Endothelial cell of umbilical vein (primary cell): ENCODE results near the gene CHAC1. TPM values are rescaled to one million over a fixed set of nuclear protein-coding genes. Genes with fewer than 3 reads are reported as not detected.

Experiments used
- BruUV-seq: library from RNA; stranded (reverse); fragments of 400-500 nt; replicated peaks from 2 replicates; lab custom pipeline; 2021; lab: Mats Ljungman, UMichigan
- CTCF ChIA-PET: fragments of 300-600, 350-600 bp; sonication (Branson Sonifier 250); formaldehyde crosslinking; loops from one replicate; lab custom pipeline; 2021; ENCODE audit warnings: antibody characterized with exemption, inconsistent platforms; lab: Charles Lee
- POLR2A ChIA-PET: fragments of 300-600, 350-600 bp; sonication (Branson Sonifier 250); formaldehyde crosslinking; loops from one replicate; lab custom pipeline; 2021; ENCODE audit warnings: antibody characterized with exemption, inconsistent platforms; lab: Charles Lee
- DNase-seq: peaks from one replicate; pipeline ENCODE4 v3.0.0-alpha.2; 2011; ENCODE audit warnings: low read depth, low spot score
- FAIRE-seq: peaks from 2 replicates; lab custom pipeline; 2011; peaks lifted over from hg19 to GRCh38; lab: Jason Lieb, UNC
- H2AFZ ChIP-seq: 2 replicates; pipeline ENCODE4 v1.6.0; 2012; ENCODE audit warnings: low read depth, low read length, control low read depth, inconsistent platforms
- H3K27ac ChIP-seq: 2 replicates; pipeline ENCODE4 v1.5.1; 2011; ENCODE audit warnings: low read depth, mild to moderate bottlenecking, control low read depth, low read length, moderate library complexity; ENCODE audit not compliant: insufficient read depth
- H3K27me3 ChIP-seq, 2 experiments: 2 replicates each; pipeline versions ENCODE4 v1.6.0 to v1.6.1; 2011; ENCODE audit warnings: low read length in 2 of 2, mixed read lengths in 1 of 2; ENCODE audit not compliant: control insufficient read depth in 2 of 2, insufficient read depth in 2 of 2
- H3K36me3 ChIP-seq, 2 experiments: 2 replicates in 1 of 2; 3 replicates in 1 of 2; pipeline ENCODE4 v1.5.1; 2011; ENCODE audit warnings: low read length in 2 of 2, mild to moderate bottlenecking in 1 of 2, moderate library complexity in 1 of 2; ENCODE audit not compliant: control insufficient read depth in 2 of 2, insufficient read depth in 2 of 2; ENCODE audit errors: extremely low read depth in 1 of 2
- H3K4me1 ChIP-seq: 3 replicates; pipeline ENCODE4 v1.5.1; 2011; ENCODE audit warnings: mild to moderate bottlenecking, low read length; ENCODE audit not compliant: control insufficient read depth, insufficient read depth; ENCODE audit errors: extremely low read depth
- H3K4me2 ChIP-seq: 2 replicates; pipeline ENCODE4 v1.6.1; 2011; ENCODE audit warnings: low read length, control low read depth, mixed read lengths; ENCODE audit not compliant: insufficient read depth
- H3K4me3 ChIP-seq, 3 experiments: fragments of 200-600 bp in 1 of 3; sonication (generic), shearing (Covaris generic) in 1 of 3; replicated peaks in 1 of 3; 2 replicates each; pipeline ENCODE4 v1.5.1; 2011 to 2016; ENCODE audit warnings: control low read depth in 3 of 3, low read length in 3 of 3, mild to moderate bottlenecking in 2 of 3, inconsistent platforms in 1 of 3, low read depth in 1 of 3, moderate library complexity in 1 of 3; ENCODE audit not compliant: insufficient read depth in 1 of 3
- H3K79me2 ChIP-seq: 2 replicates; pipeline ENCODE4 v1.6.0; 2012; ENCODE audit warnings: low read length, inconsistent platforms; ENCODE audit not compliant: control insufficient read depth, insufficient read depth
- H3K9ac ChIP-seq: replicated peaks from 2 replicates; pipeline ENCODE3; 2011; ENCODE audit warnings: low read length, control low read depth; ENCODE audit not compliant: insufficient read depth; ENCODE audit errors: extremely low read depth
- H3K9me1 ChIP-seq: replicated peaks from 3 replicates; pipeline ENCODE4 v1.6.0; 2011; ENCODE audit warnings: mild to moderate bottlenecking, low read length; ENCODE audit not compliant: control insufficient read depth, insufficient read depth; ENCODE audit errors: extremely low read depth
- H3K9me3 ChIP-seq: replicated peaks from 2 replicates; pipeline ENCODE4 v1.5.1; 2012; ENCODE audit warnings: low read length, inconsistent platforms; ENCODE audit not compliant: control insufficient read depth, insufficient read depth
- H4K20me1 ChIP-seq: replicated peaks from 2 replicates; pipeline ENCODE3; 2011; ENCODE audit warnings: mild to moderate bottlenecking, low read length; ENCODE audit not compliant: control insufficient read depth, insufficient read depth; ENCODE audit errors: extremely low read depth
- EZH2 ChIP-seq: IDR thresholded peaks from 2 replicates; pipeline ENCODE4 v1.6.1; 2012; ENCODE audit warnings: borderline replicate concordance, low read depth, mild to moderate bottlenecking, moderate library complexity, low read length, inconsistent platforms; ENCODE audit not compliant: severe bottlenecking
- FOS ChIP-seq: IDR thresholded peaks from 2 replicates; pipeline ENCODE4 v1.6.1; 2011; ENCODE audit warnings: mild to moderate bottlenecking, low read length, moderate library complexity, borderline replicate concordance; ENCODE audit not compliant: insufficient read depth
- GATA2 ChIP-seq: IDR thresholded peaks from 2 replicates; pipeline ENCODE4 v1.7.0; 2011; ENCODE audit warnings: low read depth, mild to moderate bottlenecking, moderate library complexity, mixed read lengths, low read length; ENCODE audit not compliant: insufficient read length, insufficient read depth
- JUN ChIP-seq: IDR thresholded peaks from 2 replicates; pipeline ENCODE4 v1.6.1; 2011; ENCODE audit warnings: borderline replicate concordance, low read depth; ENCODE audit not compliant: insufficient read length, insufficient read depth
- MYC ChIP-seq: IDR thresholded peaks from one replicate; pipeline ENCODE4 v1.6.1; 2011; ENCODE audit warnings: mild to moderate bottlenecking, low read depth, low read length
- POLR2A ChIP-seq: IDR thresholded peaks from 2 replicates; pipeline ENCODE4 v1.6.1; 2012; ENCODE audit warnings: low read depth, mild to moderate bottlenecking, control low read depth, low read length
- POLR2AphosphoS5 ChIP-seq: IDR thresholded peaks from 2 replicates; pipeline ENCODE4 v1.6.1; 2012; ENCODE audit warnings: low read depth, mild to moderate bottlenecking, control low read depth, low read length, moderate library complexity; ENCODE audit not compliant: insufficient read depth
- dilution Hi-C: fragments of 300-500 bp; cut with MboI; formaldehyde crosslinking; loops from one replicate; pipeline ENCODE4 v1.15.0; 2019; ENCODE audit warnings: low sequenced_read_pairs; ENCODE audit not compliant: extremely low pct_ligation_motif_present
- intact Hi-C: fragments of 100-400 bp; cut with micrococcal nuclease; formaldehyde crosslinking; loops from one replicate; pipeline ENCODE4 v1.10.0; 2022
- polyA plus RNA-seq, 4 experiments: library from polyadenylated mRNA; depleted of rRNA in 3 of 4; stranded (reverse) in 3 of 4; unstranded in 1 of 4; fragments of >200 nt; gene quantifications; 2 replicates each; pipeline versions ENCODE4 v1.2.1 to v1.2.3, GENCODE V29; 2011 to 2012; ENCODE audit warnings: missing spikeins in 1 of 4
- total RNA-seq: library from RNA; stranded (reverse); gene quantifications from 2 replicates; pipeline ENCODE4 v1.2.3, GENCODE V29; 2021
- TF ChIP-seq, protein P1 (sequence below), 2 donors: IDR thresholded peaks; 1 replicate in 1 of 2; 2 replicates in 1 of 2; pipeline ENCODE4 v1.5.1; 2011; ENCODE audit warnings: low read length in 2 of 2, mild to moderate bottlenecking in 2 of 2, moderate library complexity in 2 of 2, control low read depth in 1 of 2, inconsistent platforms in 1 of 2, low read depth in 1 of 2; ENCODE audit not compliant: insufficient read depth in 1 of 2; ENCODE audit errors: extremely low read depth in 1 of 2
- TF ChIP-seq, protein P2 (sequence below): IDR thresholded peaks from 2 replicates; pipeline ENCODE4 v1.6.1; 2011; ENCODE audit not compliant: insufficient read depth, insufficient read length

The CHAC1 gene
- total and polyA plus RNA-seq, 2 donors (not counting 3 experiments of a cell fraction or from before 2014, with no cell fraction given): 4.6 to 25.7 TPM

DNA sequence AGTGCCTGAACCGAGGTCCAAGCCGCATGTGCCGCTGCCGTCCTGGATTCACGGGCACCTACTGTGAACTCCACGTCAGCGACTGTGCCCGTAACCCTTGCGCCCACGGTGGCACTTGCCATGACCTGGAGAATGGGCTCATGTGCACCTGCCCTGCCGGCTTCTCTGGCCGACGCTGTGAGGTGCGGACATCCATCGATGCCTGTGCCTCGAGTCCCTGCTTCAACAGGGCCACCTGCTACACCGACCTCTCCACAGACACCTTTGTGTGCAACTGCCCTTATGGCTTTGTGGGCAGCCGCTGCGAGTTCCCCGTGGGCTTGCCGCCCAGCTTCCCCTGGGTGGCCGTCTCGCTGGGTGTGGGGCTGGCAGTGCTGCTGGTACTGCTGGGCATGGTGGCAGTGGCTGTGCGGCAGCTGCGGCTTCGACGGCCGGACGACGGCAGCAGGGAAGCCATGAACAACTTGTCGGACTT lies 17.0 kb upstream of the CHAC1 start:
- H3K9ac ChIP-seq: no peak overlapping the region
- dilution Hi-C loops (no loop called here), intact Hi-C loops (no loop called here)
- H3K4me1 ChIP-seq: peaks cover 23% of the 10 kb centered on the region
- DNase-seq (no peak), FAIRE-seq (no peak)
- H4K20me1 ChIP-seq: no peaks in the 10 kb centered on the region
- H3K27me3 ChIP-seq: no peaks in the 10 kb centered on the region
- no peak overlapping the region for H2AFZ ChIP-seq
- no TSS peak for BruUV-seq
- H3K79me2 ChIP-seq: no peaks in the 10 kb centered on the region
- TF ChIP-seq, protein P1, sequence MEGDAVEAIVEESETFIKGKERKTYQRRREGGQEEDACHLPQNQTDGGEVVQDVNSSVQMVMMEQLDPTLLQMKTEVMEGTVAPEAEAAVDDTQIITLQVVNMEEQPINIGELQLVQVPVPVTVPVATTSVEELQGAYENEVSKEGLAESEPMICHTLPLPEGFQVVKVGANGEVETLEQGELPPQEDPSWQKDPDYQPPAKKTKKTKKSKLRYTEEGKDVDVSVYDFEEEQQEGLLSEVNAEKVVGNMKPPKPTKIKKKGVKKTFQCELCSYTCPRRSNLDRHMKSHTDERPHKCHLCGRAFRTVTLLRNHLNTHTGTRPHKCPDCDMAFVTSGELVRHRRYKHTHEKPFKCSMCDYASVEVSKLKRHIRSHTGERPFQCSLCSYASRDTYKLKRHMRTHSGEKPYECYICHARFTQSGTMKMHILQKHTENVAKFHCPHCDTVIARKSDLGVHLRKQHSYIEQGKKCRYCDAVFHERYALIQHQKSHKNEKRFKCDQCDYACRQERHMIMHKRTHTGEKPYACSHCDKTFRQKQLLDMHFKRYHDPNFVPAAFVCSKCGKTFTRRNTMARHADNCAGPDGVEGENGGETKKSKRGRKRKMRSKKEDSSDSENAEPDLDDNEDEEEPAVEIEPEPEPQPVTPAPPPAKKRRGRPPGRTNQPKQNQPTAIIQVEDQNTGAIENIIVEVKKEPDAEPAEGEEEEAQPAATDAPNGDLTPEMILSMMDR (IDR thresholded peaks at IDR 0.05; ENCODE audit: extremely low read depth in 1 of 2, insufficient read depth in 1 of 2, low read depth in 1 of 2, low read length in 2 of 2): no peak
- TF ChIP-seq, protein P2, sequence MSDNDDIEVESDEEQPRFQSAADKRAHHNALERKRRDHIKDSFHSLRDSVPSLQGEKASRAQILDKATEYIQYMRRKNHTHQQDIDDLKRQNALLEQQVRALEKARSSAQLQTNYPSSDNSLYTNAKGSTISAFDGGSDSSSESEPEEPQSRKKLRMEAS: no peak
- TF ChIP-seq MYC: no peak
- no peak for TF ChIP-seq GATA2
- no peak for TF ChIP-seq JUN
- TF ChIP-seq POLR2AphosphoS5: no peak
- no peak for TF ChIP-seq POLR2A
- no peak for TF ChIP-seq EZH2
- TF ChIP-seq FOS: no peak
- peaks cover 0 to 52% of the 10 kb centered on the region in 2 experiments for H3K36me3 ChIP-seq
- H3K4me3 ChIP-seq: no peak overlapping the region
- no peaks in the 10 kb centered on the region for H3K9me3 ChIP-seq
- no peaks in the 10 kb centered on the region for H3K9me1 ChIP-seq
- ChIA-PET POLR2A (no interaction called here), CTCF (interaction anchor here (0.5 to 1.5 kb wide), 2 partner anchors 21 to 252 kb away, joined by 3 to 4 read pairs; no protein-coding TSS in a partner anchor)
- no peak overlapping the region for H3K27ac ChIP-seq
- H3K4me2 ChIP-seq: no peak overlapping the region
